ENCODE measurements around the gene CRAMP1.

DNA sequence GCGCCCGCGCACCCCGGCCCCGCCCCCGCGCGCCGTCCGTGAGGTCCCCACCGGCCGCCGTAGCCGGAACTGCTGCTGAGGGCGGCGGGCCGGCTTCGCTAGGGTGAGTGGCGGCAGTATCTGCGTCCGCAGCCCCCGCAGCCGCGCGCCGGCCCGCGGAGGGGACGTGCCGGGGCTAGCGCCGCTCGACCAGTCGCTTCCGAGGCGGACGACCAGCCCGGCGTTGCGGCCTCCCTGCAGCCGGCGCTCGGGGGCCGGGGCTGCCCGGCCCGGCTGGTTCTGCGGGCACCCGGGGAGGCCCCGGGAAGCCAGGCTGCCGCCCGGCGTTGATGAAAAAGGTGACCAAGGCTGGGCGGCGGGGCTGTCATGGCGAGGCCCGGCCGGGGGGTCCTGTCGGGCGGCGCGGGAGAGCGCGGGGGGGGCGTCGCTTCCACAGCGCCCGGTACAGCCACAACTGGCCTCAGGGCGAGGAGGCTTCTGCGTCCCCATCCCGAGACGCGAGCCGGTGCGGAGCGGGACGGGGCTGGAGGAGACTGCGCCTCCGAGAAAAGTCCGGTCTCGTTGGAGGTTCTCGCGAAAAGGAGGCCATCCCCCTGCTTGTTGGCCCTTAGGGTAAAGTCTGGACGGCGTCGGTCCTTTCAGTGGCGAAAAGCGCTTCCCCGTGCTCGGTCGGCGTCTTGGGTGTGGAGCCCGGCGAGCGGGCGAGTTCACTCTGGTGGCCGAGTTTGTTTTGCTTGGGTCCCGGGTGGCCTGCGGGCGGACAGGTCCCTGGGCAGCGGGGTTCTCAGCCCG is at the start of gene CRAMP1:
- TF ChIP-seq, protein P1, sequence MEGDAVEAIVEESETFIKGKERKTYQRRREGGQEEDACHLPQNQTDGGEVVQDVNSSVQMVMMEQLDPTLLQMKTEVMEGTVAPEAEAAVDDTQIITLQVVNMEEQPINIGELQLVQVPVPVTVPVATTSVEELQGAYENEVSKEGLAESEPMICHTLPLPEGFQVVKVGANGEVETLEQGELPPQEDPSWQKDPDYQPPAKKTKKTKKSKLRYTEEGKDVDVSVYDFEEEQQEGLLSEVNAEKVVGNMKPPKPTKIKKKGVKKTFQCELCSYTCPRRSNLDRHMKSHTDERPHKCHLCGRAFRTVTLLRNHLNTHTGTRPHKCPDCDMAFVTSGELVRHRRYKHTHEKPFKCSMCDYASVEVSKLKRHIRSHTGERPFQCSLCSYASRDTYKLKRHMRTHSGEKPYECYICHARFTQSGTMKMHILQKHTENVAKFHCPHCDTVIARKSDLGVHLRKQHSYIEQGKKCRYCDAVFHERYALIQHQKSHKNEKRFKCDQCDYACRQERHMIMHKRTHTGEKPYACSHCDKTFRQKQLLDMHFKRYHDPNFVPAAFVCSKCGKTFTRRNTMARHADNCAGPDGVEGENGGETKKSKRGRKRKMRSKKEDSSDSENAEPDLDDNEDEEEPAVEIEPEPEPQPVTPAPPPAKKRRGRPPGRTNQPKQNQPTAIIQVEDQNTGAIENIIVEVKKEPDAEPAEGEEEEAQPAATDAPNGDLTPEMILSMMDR (IDR thresholded peaks at IDR 0.05; ENCODE audit: control extremely low read depth in 1 of 3, insufficient read depth in 1 of 3, low read depth in 1 of 3, low read length in 3 of 3), result no peak
- TF ChIP-seq RFX5 (IDR thresholded peaks at IDR 0.05; ENCODE audit: borderline replicate concordance, low read depth, low read length), result no peak
- TF ChIP-seq, protein P2, sequence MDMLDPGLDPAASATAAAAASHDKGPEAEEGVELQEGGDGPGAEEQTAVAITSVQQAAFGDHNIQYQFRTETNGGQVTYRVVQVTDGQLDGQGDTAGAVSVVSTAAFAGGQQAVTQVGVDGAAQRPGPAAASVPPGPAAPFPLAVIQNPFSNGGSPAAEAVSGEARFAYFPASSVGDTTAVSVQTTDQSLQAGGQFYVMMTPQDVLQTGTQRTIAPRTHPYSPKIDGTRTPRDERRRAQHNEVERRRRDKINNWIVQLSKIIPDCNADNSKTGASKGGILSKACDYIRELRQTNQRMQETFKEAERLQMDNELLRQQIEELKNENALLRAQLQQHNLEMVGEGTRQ (IDR thresholded peaks at IDR 0.05; ENCODE audit: low read length), result no peak
- TF ChIP-seq RXRA (IDR thresholded peaks at IDR 0.05; ENCODE audit: insufficient read depth, low read depth, low read length), result no peak
